ENCODE results near the gene CCDC88B. TPM values are rescaled to one million over a fixed set of nuclear protein-coding genes. Genes with fewer than 3 reads are reported as not detected.

CCDC88B gene
- total and polyA plus RNA-seq, 9 of the 15 experiments (the other 6 are each of a cell fraction or from before 2014, with no cell fraction given): 0.13 to 18.1 (median 7.9) TPM

DNA sequence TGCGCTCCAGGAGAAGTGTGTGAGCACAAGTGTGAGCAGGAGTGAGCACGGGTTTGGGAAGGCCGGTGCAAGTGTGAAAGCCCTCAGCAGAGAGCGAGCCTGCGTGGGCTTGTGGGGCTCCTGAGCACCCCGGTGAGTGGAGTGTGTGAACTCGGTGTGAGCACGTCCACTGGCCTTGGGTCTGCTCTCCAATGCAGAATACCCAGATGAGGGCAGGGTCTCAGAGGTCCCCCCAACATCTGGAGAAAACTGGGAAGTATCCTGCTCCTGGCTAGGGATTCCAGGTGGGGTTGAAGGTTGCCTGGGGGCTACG is 33.5 kb upstream of the CCDC88B start (continued):
- TF ChIP-seq, protein P1, sequence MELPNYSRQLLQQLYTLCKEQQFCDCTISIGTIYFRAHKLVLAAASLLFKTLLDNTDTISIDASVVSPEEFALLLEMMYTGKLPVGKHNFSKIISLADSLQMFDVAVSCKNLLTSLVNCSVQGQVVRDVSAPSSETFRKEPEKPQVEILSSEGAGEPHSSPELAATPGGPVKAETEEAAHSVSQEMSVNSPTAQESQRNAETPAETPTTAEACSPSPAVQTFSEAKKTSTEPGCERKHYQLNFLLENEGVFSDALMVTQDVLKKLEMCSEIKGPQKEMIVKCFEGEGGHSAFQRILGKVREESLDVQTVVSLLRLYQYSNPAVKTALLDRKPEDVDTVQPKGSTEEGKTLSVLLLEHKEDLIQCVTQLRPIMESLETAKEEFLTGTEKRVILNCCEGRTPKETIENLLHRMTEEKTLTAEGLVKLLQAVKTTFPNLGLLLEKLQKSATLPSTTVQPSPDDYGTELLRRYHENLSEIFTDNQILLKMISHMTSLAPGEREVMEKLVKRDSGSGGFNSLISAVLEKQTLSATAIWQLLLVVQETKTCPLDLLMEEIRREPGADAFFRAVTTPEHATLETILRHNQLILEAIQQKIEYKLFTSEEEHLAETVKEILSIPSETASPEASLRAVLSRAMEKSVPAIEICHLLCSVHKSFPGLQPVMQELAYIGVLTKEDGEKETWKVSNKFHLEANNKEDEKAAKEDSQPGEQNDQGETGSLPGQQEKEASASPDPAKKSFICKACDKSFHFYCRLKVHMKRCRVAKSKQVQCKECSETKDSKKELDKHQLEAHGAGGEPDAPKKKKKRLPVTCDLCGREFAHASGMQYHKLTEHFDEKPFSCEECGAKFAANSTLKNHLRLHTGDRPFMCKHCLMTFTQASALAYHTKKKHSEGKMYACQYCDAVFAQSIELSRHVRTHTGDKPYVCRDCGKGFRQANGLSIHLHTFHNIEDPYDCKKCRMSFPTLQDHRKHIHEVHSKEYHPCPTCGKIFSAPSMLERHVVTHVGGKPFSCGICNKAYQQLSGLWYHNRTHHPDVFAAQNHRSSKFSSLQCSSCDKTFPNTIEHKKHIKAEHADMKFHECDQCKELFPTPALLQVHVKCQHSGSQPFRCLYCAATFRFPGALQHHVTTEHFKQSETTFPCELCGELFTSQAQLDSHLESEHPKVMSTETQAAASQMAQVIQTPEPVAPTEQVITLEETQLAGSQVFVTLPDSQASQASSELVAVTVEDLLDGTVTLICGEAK (IDR thresholded peaks at IDR 0.05): 0 out of 2 replicates have a peak, but pooled peaks have one; percentile 27
- TF ChIP-seq, protein P1 (CRISPR knock-in tag; IDR thresholded peaks at IDR 0.05): no peak
